GM12878 (cell line): ENCODE results near the gene ERC1. TPM values are rescaled to one million over a fixed set of nuclear protein-coding genes. Genes with fewer than 3 reads are reported as not detected.
A peak's percentile ranks its signal among the peaks of the same experiment; 100 is the strongest.

ENCODE experiments used
- BHLHE40 ChIP-seq, 2 experiments: fragments of 450-650 bp in 1 of 2; IDR thresholded peaks; 2 replicates each; pipeline ENCODE4 v1.6.1; 2011 to 2017; ENCODE audit warnings: low read depth in 2 of 2, borderline replicate concordance in 1 of 2, improper control_type of control experiment in 1 of 2, low read length in 1 of 2, mild to moderate bottlenecking in 1 of 2
- CBFB ChIP-seq: IDR thresholded peaks from 2 replicates; pipeline ENCODE4 v1.6.1; 2016; ENCODE audit warnings: antibody characterized with exemption, low read depth
- ETV6 ChIP-seq, 2 experiments: fragments of 450-650 bp in 1 of 2; IDR thresholded peaks in 1 of 2; conservative IDR thresholded peaks in 1 of 2; 2 replicates each; pipeline ENCODE4 v1.6.1; 2014; ENCODE audit warnings: antibody characterized with exemption in 1 of 2, borderline replicate concordance in 1 of 2, low read depth in 1 of 2, mild to moderate bottlenecking in 1 of 2, moderate library complexity in 1 of 2
- FOXM1 ChIP-seq: IDR thresholded peaks from 2 replicates; pipeline ENCODE4 v1.6.1; 2012; ENCODE audit warnings: low read depth, mild to moderate bottlenecking, inconsistent platforms, low read length, moderate library complexity
- HCFC1 ChIP-seq: fragments of 150-350 bp; IDR thresholded peaks from 2 replicates; pipeline ENCODE4 v1.6.1; 2014; ENCODE audit warnings: low read length
- IRF5 ChIP-seq: fragments of 450-650 bp; IDR thresholded peaks from 2 replicates; pipeline ENCODE4 v1.6.1; 2017; ENCODE audit warnings: borderline replicate concordance
- JUNB ChIP-seq: IDR thresholded peaks from 2 replicates; pipeline ENCODE4 v1.6.1; 2016; ENCODE audit warnings: antibody characterized with exemption, mild to moderate bottlenecking
- KDM1A ChIP-seq: fragments of 200-600 bp; sonication (generic); IDR thresholded peaks from 2 replicates; pipeline ENCODE4 v1.6.1; 2016; ENCODE audit warnings: borderline replicate concordance
- MAX ChIP-seq: IDR thresholded peaks from 2 replicates; pipeline ENCODE4 v1.6.1; 2012; ENCODE audit warnings: low read depth, low read length, improper control_type of control experiment
- MEF2B ChIP-seq: fragments of 450-650 bp; IDR thresholded peaks from 2 replicates; pipeline ENCODE4 v1.6.1; 2018; ENCODE audit warnings: mild to moderate bottlenecking, moderate library complexity; ENCODE audit not compliant: partially characterized antibody, poor library complexity, severe bottlenecking
- MTA2 ChIP-seq: fragments of 450-650 bp; IDR thresholded peaks from 2 replicates; pipeline ENCODE4 v1.6.1; 2016; ENCODE audit warnings: low read depth, mild to moderate bottlenecking, moderate library complexity
- PKNOX1 ChIP-seq: fragments of 450-650 bp; IDR thresholded peaks from 2 replicates; pipeline ENCODE4 v1.6.1; 2016; ENCODE audit warnings: mild to moderate bottlenecking
- POLR2AphosphoS5 ChIP-seq: IDR thresholded peaks from 2 replicates; pipeline ENCODE4 v1.6.1; 2011; ENCODE audit warnings: mild to moderate bottlenecking, low read length, inconsistent platforms
- POU2F2 ChIP-seq: IDR thresholded peaks from 3 replicates; pipeline ENCODE4 v1.6.1; 2011; ENCODE audit warnings: low read depth, mild to moderate bottlenecking, low read length, borderline replicate concordance
- RCOR1 ChIP-seq: conservative IDR thresholded peaks from 2 replicates; pipeline ENCODE4 v1.6.1; 2012; ENCODE audit warnings: low read depth, low read length, improper control_type of control experiment
- SMARCA5 ChIP-seq: fragments of 450-650 bp; IDR thresholded peaks from 2 replicates; pipeline ENCODE4 v1.6.1; 2017; ENCODE audit warnings: mild to moderate bottlenecking
- polyA plus RNA-seq, 11 experiments: library from polyadenylated mRNA; depleted of rRNA in 4 of 11; unstranded in 6 of 11; stranded (reverse) in 5 of 11; fragments of >200 nt; fragmentation: Nextera tagmentation in 4 of 11; fragmentation: Illumina TruSeq in 1 of 11; extraction: Ambion mirVana in 4 of 11; extraction: Trizol in 1 of 11; gene quantifications; 1 replicate in 1 of 11; 2 replicates in 10 of 11; pipeline versions ENCODE4 v1.2.1 to v1.2.3, GENCODE V29; 2011 to 2016; ENCODE audit warnings: inconsistent platforms in 2 of 11, missing spikeins in 2 of 11, low read depth in 1 of 11
- total RNA-seq, 4 experiments: library from RNA; depleted of rRNA in 3 of 4; stranded (reverse); fragments of >200 nt in 3 of 4; fragmentation: Illumina TruSeq in 1 of 4; extraction: Trizol in 1 of 4; gene quantifications; 2 replicates each; pipeline versions ENCODE4 v1.2.1 to v1.2.3, GENCODE V29; 2013 to 2021
- TF ChIP-seq, protein P1 (sequence below): fragments of 450-650 bp; IDR thresholded peaks from 2 replicates; pipeline ENCODE4 v1.6.1; 2018; ENCODE audit warnings: borderline replicate concordance, mild to moderate bottlenecking; ENCODE audit not compliant: partially characterized antibody
- TF ChIP-seq, protein P2 (sequence below): IDR thresholded peaks from 2 replicates; pipeline ENCODE4 v1.6.1; 2012; ENCODE audit warnings: low read depth, low read length, improper control_type of control experiment

ERC1 gene
- total and polyA plus RNA-seq, 10 of the 15 experiments (the other 5 are each of a cell fraction or from before 2014, with no cell fraction given) = 0.75 to 8.0 (median 5.0) TPM

DNA sequence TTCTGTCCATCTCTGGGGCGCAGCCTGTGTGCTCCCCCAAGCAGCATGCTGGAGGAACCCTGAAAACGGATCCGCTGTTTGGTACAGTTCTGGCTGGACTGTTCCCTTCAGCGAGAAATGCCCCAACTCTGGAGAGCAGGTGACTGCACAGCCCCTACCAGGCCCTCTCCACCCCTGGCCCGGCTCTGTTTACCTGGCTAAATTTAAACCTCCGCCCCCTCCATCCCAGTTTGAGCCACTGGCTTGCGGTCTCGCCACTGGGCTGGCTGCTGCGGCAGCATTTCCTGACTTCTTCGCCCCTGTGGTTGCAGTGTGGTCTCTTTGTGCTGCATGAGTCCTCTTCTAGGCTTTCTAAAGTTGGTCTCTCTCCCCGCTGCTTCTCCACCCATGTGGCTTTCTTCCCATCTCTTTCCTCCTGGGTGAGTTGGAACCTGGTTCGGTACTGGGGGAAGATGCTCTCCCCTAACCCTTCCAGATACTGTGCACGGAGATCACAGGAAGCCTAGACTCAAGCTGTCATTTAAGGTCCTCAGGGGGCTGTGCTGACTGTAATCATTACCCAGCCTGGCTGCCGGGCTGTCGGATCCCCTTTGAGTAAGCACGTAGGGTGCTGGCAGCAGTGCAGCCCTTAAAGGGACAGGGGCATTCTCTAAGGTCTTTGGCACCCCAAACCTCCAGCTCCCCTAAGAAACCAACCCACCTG lies 542.7 kb downstream of the ERC1 start (continued):
- TF ChIP-seq JUNB (peak; percentile 36; the same call in 1 of the 2 replicates), KDM1A (no peak), CBFB (peak; percentile 99), MAX (0 out of 2 replicates have a peak, but pooled peaks have one; percentile 58), ETV6 (conservative IDR thresholded peaks at IDR 0.05 in 1 of 2, IDR thresholded peaks at IDR 0.05 in 1 of 2; ENCODE audit: borderline replicate concordance in 1 of 2, low read depth in 1 of 2) (no peak), IRF5 (peak; percentile 72), POU2F2 (0 out of 3 replicates have a peak, but pooled peaks have one; percentile 18), SMARCA5 (no peak), PKNOX1 (peak; percentile 81), BHLHE40 (IDR thresholded peaks at IDR 0.05; ENCODE audit: borderline replicate concordance in 1 of 2, low read depth in 2 of 2, low read length in 1 of 2) (peak; percentile 52 to 69; a peak in 3 of 4 replicates), POLR2AphosphoS5 (no peak), MTA2 (peak; percentile 84), FOXM1 (peak; percentile 90), MEF2B (peak; percentile 83), HCFC1 (no peak), RCOR1 (no peak; the same call in 1 of the 2 replicates)
- TF ChIP-seq, protein P1, sequence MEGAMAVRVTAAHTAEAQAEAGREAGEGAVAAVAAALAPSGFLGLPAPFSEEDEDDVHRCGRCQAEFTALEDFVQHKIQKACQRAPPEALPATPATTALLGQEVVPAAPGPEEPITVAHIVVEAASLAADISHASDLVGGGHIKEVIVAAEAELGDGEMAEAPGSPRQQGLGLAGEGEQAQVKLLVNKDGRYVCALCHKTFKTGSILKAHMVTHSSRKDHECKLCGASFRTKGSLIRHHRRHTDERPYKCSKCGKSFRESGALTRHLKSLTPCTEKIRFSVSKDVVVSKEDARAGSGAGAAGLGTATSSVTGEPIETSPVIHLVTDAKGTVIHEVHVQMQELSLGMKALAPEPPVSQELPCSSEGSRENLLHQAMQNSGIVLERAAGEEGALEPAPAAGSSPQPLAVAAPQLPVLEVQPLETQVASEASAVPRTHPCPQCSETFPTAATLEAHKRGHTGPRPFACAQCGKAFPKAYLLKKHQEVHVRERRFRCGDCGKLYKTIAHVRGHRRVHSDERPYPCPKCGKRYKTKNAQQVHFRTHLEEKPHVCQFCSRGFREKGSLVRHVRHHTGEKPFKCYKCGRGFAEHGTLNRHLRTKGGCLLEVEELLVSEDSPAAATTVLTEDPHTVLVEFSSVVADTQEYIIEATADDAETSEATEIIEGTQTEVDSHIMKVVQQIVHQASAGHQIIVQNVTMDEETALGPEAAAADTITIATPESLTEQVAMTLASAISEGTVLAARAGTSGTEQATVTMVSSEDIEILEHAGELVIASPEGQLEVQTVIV = no peak
- TF ChIP-seq, protein P2, sequence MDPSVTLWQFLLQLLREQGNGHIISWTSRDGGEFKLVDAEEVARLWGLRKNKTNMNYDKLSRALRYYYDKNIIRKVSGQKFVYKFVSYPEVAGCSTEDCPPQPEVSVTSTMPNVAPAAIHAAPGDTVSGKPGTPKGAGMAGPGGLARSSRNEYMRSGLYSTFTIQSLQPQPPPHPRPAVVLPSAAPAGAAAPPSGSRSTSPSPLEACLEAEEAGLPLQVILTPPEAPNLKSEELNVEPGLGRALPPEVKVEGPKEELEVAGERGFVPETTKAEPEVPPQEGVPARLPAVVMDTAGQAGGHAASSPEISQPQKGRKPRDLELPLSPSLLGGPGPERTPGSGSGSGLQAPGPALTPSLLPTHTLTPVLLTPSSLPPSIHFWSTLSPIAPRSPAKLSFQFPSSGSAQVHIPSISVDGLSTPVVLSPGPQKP = no peak
